ENCODE measurements around the gene NEUROD4. TPM values are rescaled to one million over a fixed set of nuclear protein-coding genes. Genes with fewer than 3 reads are reported as not detected.
A peak's percentile ranks its signal among the peaks of the same experiment; 100 is the strongest.

The NEUROD4 gene
- total RNA-seq, result 1 to 10 TPM in 3 of 9 donors, under 1 TPM in 1, not detected in 5; 0.22 to 1.7 (median 1.2) TPM
- polyA plus RNA-seq, result 1 to 10 TPM in 2 of 3 donors, under 1 TPM in 1; 0.17 to 3.3 (median 1.1) TPM
- long read RNA-seq, donor 1, result 0 reads
- long read RNA-seq, donor 2, result 0 reads
- long read RNA-seq, donor 3, result 0 reads
- long read RNA-seq, donor 4, result 0 reads
- long read RNA-seq, donor 5, result 0 reads
- long read RNA-seq, donor 6, result 0 reads
- long read RNA-seq, donor 7, result 0 reads
- long read RNA-seq, donor 8, result 0 reads
- long read RNA-seq, donor 9, result 0 reads
- long read RNA-seq, donor 10, result 0 reads

DNA sequence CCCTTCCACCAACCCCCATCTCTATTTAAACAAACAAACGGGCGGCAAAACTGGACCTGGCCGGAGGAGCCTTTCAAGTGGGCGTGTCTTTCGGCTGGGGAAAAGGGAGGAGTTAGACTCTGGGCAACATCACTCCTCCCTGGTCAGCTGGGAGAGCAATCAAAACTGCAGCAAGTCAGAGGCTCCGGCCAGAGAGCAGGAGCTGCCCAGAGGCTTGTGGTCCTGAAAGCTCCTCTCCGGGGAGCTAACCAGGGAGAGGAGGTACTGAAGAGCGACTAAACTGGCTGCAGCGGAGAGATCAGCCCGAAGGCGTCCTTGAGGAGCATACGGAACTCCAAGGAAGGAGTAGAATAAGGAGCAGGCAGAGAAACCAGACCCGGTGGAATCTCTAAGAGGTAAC is at the start of gene NEUROD4:
Gene NEUROD4 (plus strand): TSS at position 191 of the 400 bp plus-strand sequence. CDS start 6,466 bp downstream, outside the sequence.
- Histone ChIP-seq H3K4me1 (replicated peaks in 1 of 2) (no peaks in the 10 kb centered on the region), H3K4me3 (no peak within 1 kb of the TSS), H3K27ac (no peak within 1 kb of the TSS), H3K36me3 (replicated peaks in 1 of 2) (no peaks in the 10 kb centered on the region), H3K9me3 (replicated peaks in 1 of 3) (no peaks in the 10 kb centered on the region), H3K27me3 (peaks cover 18% of the 10 kb centered on the region)
- peak; percentile 51 to 90 (median 54) for DNase-seq
- WGBS, 4 donors, result 2 to 7% (median 3%) methylated on average over 13 of the region's 13 CpGs
- intact Hi-C loops (cut with DNase I), result no loop called here
- TF ChIP-seq POLR2A (IDR thresholded peaks at IDR 0.05), result peak; percentile 30 to 82
- TF ChIP-seq, protein P1, sequence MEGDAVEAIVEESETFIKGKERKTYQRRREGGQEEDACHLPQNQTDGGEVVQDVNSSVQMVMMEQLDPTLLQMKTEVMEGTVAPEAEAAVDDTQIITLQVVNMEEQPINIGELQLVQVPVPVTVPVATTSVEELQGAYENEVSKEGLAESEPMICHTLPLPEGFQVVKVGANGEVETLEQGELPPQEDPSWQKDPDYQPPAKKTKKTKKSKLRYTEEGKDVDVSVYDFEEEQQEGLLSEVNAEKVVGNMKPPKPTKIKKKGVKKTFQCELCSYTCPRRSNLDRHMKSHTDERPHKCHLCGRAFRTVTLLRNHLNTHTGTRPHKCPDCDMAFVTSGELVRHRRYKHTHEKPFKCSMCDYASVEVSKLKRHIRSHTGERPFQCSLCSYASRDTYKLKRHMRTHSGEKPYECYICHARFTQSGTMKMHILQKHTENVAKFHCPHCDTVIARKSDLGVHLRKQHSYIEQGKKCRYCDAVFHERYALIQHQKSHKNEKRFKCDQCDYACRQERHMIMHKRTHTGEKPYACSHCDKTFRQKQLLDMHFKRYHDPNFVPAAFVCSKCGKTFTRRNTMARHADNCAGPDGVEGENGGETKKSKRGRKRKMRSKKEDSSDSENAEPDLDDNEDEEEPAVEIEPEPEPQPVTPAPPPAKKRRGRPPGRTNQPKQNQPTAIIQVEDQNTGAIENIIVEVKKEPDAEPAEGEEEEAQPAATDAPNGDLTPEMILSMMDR (IDR thresholded peaks at IDR 0.05), result no peak

GRCh38 chr12:54970741-54971140 is 49.0 kb upstream of the NEUROD4 start:
- DNase-seq, result no peak
- intact Hi-C loops (cut with DNase I), result no loop called here
- H3K9me3 ChIP-seq (replicated peaks in 1 of 3), result no peaks in the 10 kb centered on the region

DNA sequence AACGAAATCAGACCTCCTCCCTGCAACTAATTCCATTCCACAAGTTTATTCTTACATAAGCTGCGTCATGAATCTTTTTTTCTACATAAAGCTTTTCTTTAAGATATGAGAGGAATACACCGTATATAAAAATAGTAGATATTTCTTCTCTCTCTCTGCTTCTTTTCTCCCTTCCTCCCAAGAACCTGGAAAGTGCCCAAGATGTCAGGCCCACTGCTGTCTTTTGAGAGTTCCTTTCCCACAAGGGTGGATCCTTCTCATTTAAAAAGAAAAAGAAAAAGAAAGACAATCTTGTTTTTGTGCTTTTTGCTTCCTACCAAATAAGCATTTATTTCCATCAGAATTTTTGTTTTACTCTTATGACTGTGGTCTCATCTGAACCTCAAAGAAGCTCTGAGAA is 46.2 kb upstream of the NEUROD4 start:
- no peak for DNase-seq
- WGBS, 4 donors, result 77 to 82% (median 78%) methylated on average over 3 of the region's 3 CpGs
- intact Hi-C loops (cut with DNase I), result no loop called here
- H3K36me3 ChIP-seq (replicated peaks in 1 of 2), result no peaks in the 10 kb centered on the region
- TF ChIP-seq POLR2A (IDR thresholded peaks at IDR 0.05), result no peak
- H3K27ac ChIP-seq, result no peak overlapping the region
- no peak overlapping the region for H3K4me3 ChIP-seq
- H3K4me1 ChIP-seq (replicated peaks in 1 of 2), result no peaks in the 10 kb centered on the region
- no peaks in the 10 kb centered on the region for H3K9me3 ChIP-seq (replicated peaks in 1 of 3)
- no peaks in the 10 kb centered on the region for H3K27me3 ChIP-seq

More at GRCh38 chr12:54970741-54971140, 49.0 kb upstream of the NEUROD4 start:
- no peak overlapping the region for H3K27ac ChIP-seq
- no peak for TF ChIP-seq POLR2A (IDR thresholded peaks at IDR 0.05)
- TF ChIP-seq, protein P1 (IDR thresholded peaks at IDR 0.05), result no peak
- no peaks in the 10 kb centered on the region for H3K36me3 ChIP-seq (replicated peaks in 1 of 2)
- no peak overlapping the region for H3K4me3 ChIP-seq
- peaks cover 7% of the 10 kb centered on the region for H3K27me3 ChIP-seq
- 73 to 91% (median 81%) methylated on average over 3 of the region's 3 CpGs for WGBS, 4 donors
- H3K4me1 ChIP-seq (replicated peaks in 1 of 2), result no peaks in the 10 kb centered on the region

- H3K27ac ChIP-seq, result no peak overlapping the region
- intact Hi-C loops (cut with DNase I), result no loop called here
- no peaks in the 10 kb centered on the region for H3K36me3 ChIP-seq (replicated peaks in 1 of 2)
- H3K27me3 ChIP-seq, result no peaks in the 10 kb centered on the region
- H3K4me1 ChIP-seq (replicated peaks in 1 of 2), result no peaks in the 10 kb centered on the region
- no peak for DNase-seq
- TF ChIP-seq POLR2A (IDR thresholded peaks at IDR 0.05), result no peak
- TF ChIP-seq, protein P1 (IDR thresholded peaks at IDR 0.05), result no peak
- no peaks in the 10 kb centered on the region for H3K9me3 ChIP-seq (replicated peaks in 1 of 3)
- no peak overlapping the region for H3K4me3 ChIP-seq
- 89 to 90% (median 90%) methylated on average over 12 of the region's 12 CpGs for WGBS, 4 donors
Measured at GRCh38 chr12:54974279-54974678, 45.5 kb upstream of the NEUROD4 start.

- no peak overlapping the region for H3K4me3 ChIP-seq
- no peak for DNase-seq
- H3K27ac ChIP-seq, result no peak overlapping the region
- H3K36me3 ChIP-seq (replicated peaks in 1 of 2), result no peaks in the 10 kb centered on the region
- no peaks in the 10 kb centered on the region for H3K27me3 ChIP-seq
- TF ChIP-seq, protein P1 (IDR thresholded peaks at IDR 0.05), result no peak
- no peak for TF ChIP-seq POLR2A (IDR thresholded peaks at IDR 0.05)
- H3K4me1 ChIP-seq (replicated peaks in 1 of 2), result no peaks in the 10 kb centered on the region
- intact Hi-C loops (cut with DNase I), result no loop called here
- H3K9me3 ChIP-seq (replicated peaks in 1 of 3), result no peaks in the 10 kb centered on the region
- WGBS, 4 donors, result 70 to 83% (median 80%) methylated on average over 2 of the region's 2 CpGs
Measured at GRCh38 chr12:54975272-54975671, 44.5 kb upstream of the NEUROD4 start.

All from adrenal gland (tissue), 19 donors.